Hepatocyte (in vitro differentiated cells): ENCODE results near the gene PRKG1.

Experiments used
- EZH2phosphoT487 ChIP-seq: fragments of 200-600 bp; sonication (generic); IDR thresholded peaks from one replicate; pipeline ENCODE4 v1.6.1; 2018; ENCODE audit warnings: antibody characterized with exemption, mild to moderate bottlenecking, low read depth, moderate library complexity; ENCODE audit not compliant: unreplicated experiment, severe bottlenecking
- TF ChIP-seq, protein P1 (sequence below): fragments of 200-600 bp; sonication (generic); IDR thresholded peaks from 2 replicates; pipeline ENCODE4 v1.5.1; 2016; ENCODE audit warnings: antibody characterized with exemption, mild to moderate bottlenecking; ENCODE audit not compliant: poor library complexity

GRCh38 chr10:51786684-51787035 is 712.4 kb downstream of the PRKG1 start:
- TF ChIP-seq, protein P1, sequence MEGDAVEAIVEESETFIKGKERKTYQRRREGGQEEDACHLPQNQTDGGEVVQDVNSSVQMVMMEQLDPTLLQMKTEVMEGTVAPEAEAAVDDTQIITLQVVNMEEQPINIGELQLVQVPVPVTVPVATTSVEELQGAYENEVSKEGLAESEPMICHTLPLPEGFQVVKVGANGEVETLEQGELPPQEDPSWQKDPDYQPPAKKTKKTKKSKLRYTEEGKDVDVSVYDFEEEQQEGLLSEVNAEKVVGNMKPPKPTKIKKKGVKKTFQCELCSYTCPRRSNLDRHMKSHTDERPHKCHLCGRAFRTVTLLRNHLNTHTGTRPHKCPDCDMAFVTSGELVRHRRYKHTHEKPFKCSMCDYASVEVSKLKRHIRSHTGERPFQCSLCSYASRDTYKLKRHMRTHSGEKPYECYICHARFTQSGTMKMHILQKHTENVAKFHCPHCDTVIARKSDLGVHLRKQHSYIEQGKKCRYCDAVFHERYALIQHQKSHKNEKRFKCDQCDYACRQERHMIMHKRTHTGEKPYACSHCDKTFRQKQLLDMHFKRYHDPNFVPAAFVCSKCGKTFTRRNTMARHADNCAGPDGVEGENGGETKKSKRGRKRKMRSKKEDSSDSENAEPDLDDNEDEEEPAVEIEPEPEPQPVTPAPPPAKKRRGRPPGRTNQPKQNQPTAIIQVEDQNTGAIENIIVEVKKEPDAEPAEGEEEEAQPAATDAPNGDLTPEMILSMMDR: no peak
- no peak for TF ChIP-seq EZH2phosphoT487
